ENCODE data around the gene CLDN18.

DNA sequence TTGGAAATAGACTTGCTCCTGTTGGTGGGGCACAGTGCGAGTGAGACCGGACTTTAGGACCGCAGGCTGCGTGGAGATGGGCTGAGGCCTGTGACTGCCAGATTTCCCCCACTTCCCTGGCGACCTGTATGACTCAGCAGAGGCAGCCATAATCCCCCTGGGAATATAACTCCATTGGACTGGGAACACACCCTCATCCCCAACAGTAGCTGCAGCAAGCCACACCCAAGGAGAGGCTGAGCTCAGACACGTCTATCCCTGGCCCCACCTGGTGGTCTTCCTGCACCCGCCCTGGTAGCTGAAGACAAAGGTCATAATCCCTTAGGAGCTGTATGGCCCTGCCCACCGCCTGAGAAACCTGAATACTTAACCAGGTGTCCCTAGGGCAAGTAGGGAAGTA lies 62.8 kb downstream of the CLDN18 start:
- no peak for TF ChIP-seq EZH2 (IDR thresholded peaks at IDR 0.05; ENCODE audit: low read depth)
- TF ChIP-seq, protein P1, sequence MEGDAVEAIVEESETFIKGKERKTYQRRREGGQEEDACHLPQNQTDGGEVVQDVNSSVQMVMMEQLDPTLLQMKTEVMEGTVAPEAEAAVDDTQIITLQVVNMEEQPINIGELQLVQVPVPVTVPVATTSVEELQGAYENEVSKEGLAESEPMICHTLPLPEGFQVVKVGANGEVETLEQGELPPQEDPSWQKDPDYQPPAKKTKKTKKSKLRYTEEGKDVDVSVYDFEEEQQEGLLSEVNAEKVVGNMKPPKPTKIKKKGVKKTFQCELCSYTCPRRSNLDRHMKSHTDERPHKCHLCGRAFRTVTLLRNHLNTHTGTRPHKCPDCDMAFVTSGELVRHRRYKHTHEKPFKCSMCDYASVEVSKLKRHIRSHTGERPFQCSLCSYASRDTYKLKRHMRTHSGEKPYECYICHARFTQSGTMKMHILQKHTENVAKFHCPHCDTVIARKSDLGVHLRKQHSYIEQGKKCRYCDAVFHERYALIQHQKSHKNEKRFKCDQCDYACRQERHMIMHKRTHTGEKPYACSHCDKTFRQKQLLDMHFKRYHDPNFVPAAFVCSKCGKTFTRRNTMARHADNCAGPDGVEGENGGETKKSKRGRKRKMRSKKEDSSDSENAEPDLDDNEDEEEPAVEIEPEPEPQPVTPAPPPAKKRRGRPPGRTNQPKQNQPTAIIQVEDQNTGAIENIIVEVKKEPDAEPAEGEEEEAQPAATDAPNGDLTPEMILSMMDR (conservative IDR thresholded peaks at IDR 0.05), result no peak
